ENCODE measurements around the gene SEMA4C. TPM values are rescaled to one million over a fixed set of nuclear protein-coding genes. Genes with fewer than 3 reads are reported as not detected.

Gene SEMA4C
- total RNA-seq, 1 donor from 2014 or later: 119 TPM

- no peak for DNase-seq
- no peak overlapping the region for H3K4me3 Mint-ChIP-seq (ENCODE audit: unreplicated experiment)
- H3K36me3 Mint-ChIP-seq (ENCODE audit: unreplicated experiment): no peaks in the 10 kb centered on the region
- H3K27ac Mint-ChIP-seq (ENCODE audit: unreplicated experiment): no peak overlapping the region
- peaks cover 5% of the 10 kb centered on the region for H3K27me3 Mint-ChIP-seq (ENCODE audit: unreplicated experiment)
- no peak for TF ChIP-seq CTCF (IDR thresholded peaks at IDR 0.05; ENCODE audit: partially characterized antibody, unreplicated experiment)
- H3K4me1 Mint-ChIP-seq (ENCODE audit: low read depth, unreplicated experiment): peaks cover 30% of the 10 kb centered on the region
- H3K9me3 Mint-ChIP-seq (ENCODE audit: unreplicated experiment): peaks cover 3% of the 10 kb centered on the region
Measured at GRCh38 chr2:96822786-96823185, 47.1 kb downstream of the SEMA4C start.

GRCh38 chr2:96821113-96821675, 48.7 kb downstream of the SEMA4C start:
- Mint-ChIP-seq H3K36me3 (ENCODE audit: unreplicated experiment) (no peaks in the 10 kb centered on the region), H3K9me3 (ENCODE audit: unreplicated experiment) (peaks cover 6% of the 10 kb centered on the region), H3K27ac (ENCODE audit: unreplicated experiment) (no peak overlapping the region), H3K4me1 (ENCODE audit: low read depth, unreplicated experiment) (peaks cover 30% of the 10 kb centered on the region), H3K4me3 (ENCODE audit: unreplicated experiment) (no peak overlapping the region), H3K27me3 (ENCODE audit: unreplicated experiment) (peaks cover 5% of the 10 kb centered on the region)
- DNase-seq: no peak
- TF ChIP-seq CTCF (IDR thresholded peaks at IDR 0.05; ENCODE audit: partially characterized antibody, unreplicated experiment): no peak

- H3K27me3 Mint-ChIP-seq (ENCODE audit: unreplicated experiment): peaks cover 12% of the 10 kb centered on the region
- no peak overlapping the region for H3K27ac Mint-ChIP-seq (ENCODE audit: unreplicated experiment)
- no peaks in the 10 kb centered on the region for H3K36me3 Mint-ChIP-seq (ENCODE audit: unreplicated experiment)
- H3K4me3 Mint-ChIP-seq (ENCODE audit: unreplicated experiment): peak overlapping the region; percentile 86
- peaks cover 13% of the 10 kb centered on the region for H3K9me3 Mint-ChIP-seq (ENCODE audit: unreplicated experiment)
- no peak for TF ChIP-seq CTCF (IDR thresholded peaks at IDR 0.05; ENCODE audit: partially characterized antibody, unreplicated experiment)
- peaks cover 31% of the 10 kb centered on the region for H3K4me1 Mint-ChIP-seq (ENCODE audit: low read depth, unreplicated experiment)
- DNase-seq: no peak
Measured at GRCh38 chr2:96819876-96820511, 49.9 kb downstream of the SEMA4C start.

- no peaks in the 10 kb centered on the region for H3K36me3 Mint-ChIP-seq (ENCODE audit: unreplicated experiment)
- TF ChIP-seq CTCF (IDR thresholded peaks at IDR 0.05; ENCODE audit: partially characterized antibody, unreplicated experiment): no peak
- peaks cover 14% of the 10 kb centered on the region for H3K9me3 Mint-ChIP-seq (ENCODE audit: unreplicated experiment)
- DNase-seq: no peak
- H3K27ac Mint-ChIP-seq (ENCODE audit: unreplicated experiment): no peak overlapping the region
- peaks cover 32% of the 10 kb centered on the region for H3K4me1 Mint-ChIP-seq (ENCODE audit: low read depth, unreplicated experiment)
- peak overlapping the region; percentile 86 for H3K4me3 Mint-ChIP-seq (ENCODE audit: unreplicated experiment)
- peaks cover 12% of the 10 kb centered on the region for H3K27me3 Mint-ChIP-seq (ENCODE audit: unreplicated experiment)
Measured at GRCh38 chr2:96819128-96819875, 50.6 kb downstream of the SEMA4C start.

GRCh38 chr2:96817882-96818281, 52.0 kb downstream of the SEMA4C start:
- H3K9me3 Mint-ChIP-seq (ENCODE audit: unreplicated experiment): peaks cover 14% of the 10 kb centered on the region
- H3K4me1 Mint-ChIP-seq (ENCODE audit: low read depth, unreplicated experiment): peaks cover 32% of the 10 kb centered on the region
- H3K27ac Mint-ChIP-seq (ENCODE audit: unreplicated experiment): no peak overlapping the region
- H3K36me3 Mint-ChIP-seq (ENCODE audit: unreplicated experiment): no peaks in the 10 kb centered on the region
- DNase-seq: no peak
- H3K27me3 Mint-ChIP-seq (ENCODE audit: unreplicated experiment): peaks cover 12% of the 10 kb centered on the region
- no peak for TF ChIP-seq CTCF (IDR thresholded peaks at IDR 0.05; ENCODE audit: partially characterized antibody, unreplicated experiment)
- peak overlapping the region; percentile 86 for H3K4me3 Mint-ChIP-seq (ENCODE audit: unreplicated experiment)

All from glutamatergic neuron (in vitro differentiated cells).